K562 treated with DMSO at 1 percent for 4 hours (cell line): ENCODE measurements around the gene ST3GAL3. TPM values are rescaled to one million over a fixed set of nuclear protein-coding genes. Genes with fewer than 3 reads are reported as not detected.

ENCODE experiments used
- total RNA-seq: library from RNA; unstranded; fragments of 300-600 nt; gene quantifications from 2 replicates; pipeline ENCODE4 v1.2.3, GENCODE V29; 2022; ENCODE audit not compliant: insufficient read depth

The ST3GAL3 gene, protein sequence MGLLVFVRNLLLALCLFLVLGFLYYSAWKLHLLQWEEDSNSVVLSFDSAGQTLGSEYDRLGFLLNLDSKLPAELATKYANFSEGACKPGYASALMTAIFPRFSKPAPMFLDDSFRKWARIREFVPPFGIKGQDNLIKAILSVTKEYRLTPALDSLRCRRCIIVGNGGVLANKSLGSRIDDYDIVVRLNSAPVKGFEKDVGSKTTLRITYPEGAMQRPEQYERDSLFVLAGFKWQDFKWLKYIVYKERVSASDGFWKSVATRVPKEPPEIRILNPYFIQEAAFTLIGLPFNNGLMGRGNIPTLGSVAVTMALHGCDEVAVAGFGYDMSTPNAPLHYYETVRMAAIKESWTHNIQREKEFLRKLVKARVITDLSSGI
- 13.7 and 25.8 TPM in 2 replicates for total RNA-seq

DNA sequence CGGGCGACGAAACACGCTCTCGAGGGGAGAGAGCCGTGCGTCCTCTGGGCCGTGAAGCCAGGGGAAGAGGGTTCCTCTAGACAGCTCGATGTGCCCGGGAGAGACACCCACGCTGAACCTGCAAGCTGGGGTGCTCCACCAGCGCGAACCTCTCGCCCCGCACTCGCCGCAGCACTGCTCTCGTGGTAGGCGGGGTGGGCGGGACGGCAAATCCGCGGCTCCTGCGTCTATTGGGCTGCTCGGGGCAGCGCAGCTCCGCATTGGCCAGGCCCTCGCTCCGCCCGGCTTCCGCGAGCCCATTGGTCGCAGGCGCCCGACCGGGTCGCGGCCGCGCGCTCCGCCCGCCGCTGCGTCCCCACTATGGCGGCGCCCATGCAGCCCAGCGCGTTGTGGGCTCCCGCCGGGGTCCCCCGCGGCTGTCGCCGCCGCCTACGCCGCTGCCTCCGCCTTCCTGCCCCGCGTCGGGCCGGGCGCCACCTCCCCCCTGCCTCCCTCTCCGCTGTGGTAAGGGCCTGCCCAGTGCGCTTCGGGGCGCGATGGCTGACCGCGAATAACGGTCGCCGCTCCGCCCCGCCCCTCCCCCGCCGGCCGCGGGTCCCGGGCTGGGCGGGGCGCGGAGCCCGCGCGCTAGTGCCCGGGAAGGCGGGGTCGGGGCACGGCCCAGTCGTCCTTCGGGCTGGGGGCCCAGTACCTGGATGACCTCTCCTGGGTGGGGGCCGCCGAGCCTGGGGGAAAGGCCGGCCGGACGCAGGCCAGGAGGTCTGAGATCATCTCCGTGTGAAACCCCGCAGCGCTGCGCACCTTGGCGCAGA, at the start of gene ST3GAL3:
Gene ST3GAL3, plus strand, starts transcription at position 347 of the 812 bp plus-strand sequence. CDS start 28,727 bp downstream, outside the sequence.

DNA sequence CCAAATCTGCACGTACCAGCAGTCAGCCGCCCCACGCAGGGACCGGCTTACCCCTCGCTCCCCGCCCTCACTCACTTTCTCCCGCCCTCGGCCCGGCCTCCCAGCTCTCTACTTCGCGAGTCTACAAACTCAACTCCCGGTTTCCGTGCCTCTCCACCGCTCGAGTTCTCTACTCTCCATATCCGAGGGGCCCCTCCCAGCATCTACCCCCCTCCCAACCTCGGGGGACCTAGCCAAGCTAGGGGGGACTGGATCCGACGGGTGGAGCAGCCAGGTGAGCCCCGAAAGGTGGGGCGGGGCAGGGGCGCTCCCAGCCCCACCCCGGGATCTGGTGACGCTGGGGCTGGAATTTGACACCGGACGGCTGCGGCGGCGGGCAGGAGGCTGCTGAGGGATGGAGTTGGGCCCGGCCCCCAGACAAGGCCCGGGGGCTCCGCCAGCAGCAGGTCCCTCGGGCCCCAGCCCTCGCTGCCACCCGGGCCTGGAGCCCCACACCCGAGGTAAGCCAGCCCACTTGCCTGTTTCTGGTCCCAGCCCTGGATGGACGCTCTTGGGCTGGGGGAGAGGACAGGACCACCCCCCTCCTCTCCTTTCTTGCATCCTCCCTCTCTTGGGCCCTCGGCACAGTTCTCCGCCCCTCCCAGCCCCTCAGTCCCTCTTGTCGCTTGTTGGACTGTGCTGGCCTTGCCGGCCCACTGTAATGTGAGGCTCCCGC, 226.2 kb downstream of the ST3GAL3 start, which contains the start of gene ARTN:
Gene ARTN, plus strand, starts transcription at position 416 of the 715 bp plus-strand sequence. CDS start 1,856 bp downstream, outside the sequence.

DNA sequence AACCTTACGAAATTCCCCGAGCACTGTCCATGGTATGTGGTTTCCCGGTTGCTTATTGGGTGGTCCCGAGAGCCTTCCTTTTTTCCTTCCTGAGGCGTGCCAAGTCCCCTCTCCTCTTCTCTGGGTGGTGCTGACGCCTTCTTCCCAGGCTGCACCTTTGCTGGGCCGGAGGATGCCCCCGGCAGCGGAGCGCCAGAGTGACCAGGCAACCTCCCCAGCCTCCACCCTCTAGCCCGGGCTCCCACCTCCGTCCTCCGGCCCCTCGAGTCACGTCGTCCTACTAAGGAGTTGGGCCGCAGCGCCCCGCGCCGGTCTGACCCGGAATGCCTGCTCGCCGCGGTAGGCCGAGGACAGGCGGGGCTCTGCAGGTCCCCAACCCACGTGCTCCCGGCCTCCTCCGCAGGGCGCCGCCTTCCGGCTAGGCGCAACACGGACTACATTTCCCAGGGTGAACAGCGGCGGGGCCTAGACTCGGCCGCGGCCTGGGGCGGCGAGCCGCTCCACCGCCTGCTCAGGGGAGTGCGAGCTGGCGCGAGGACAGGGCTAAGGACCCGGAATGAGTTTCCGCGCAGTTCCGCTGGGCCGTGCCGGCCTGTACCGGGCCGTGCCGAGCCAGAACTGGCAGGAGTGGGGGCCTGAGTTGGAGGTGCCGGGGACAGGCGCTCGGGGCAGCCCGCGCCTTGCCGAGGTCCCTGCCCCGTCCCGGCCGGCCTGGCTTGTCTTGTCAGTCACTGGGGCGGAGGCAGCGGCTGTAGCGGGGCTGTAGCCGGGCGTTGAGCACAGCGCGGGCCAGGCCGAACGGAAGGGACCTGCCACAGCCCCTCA, 239.1 kb downstream of the ST3GAL3 start, which contains the start of gene IPO13:
Gene IPO13, plus strand, starts transcription at position 715 of the 825 bp plus-strand sequence. CDS start 651 bp downstream, outside the sequence.

DNA sequence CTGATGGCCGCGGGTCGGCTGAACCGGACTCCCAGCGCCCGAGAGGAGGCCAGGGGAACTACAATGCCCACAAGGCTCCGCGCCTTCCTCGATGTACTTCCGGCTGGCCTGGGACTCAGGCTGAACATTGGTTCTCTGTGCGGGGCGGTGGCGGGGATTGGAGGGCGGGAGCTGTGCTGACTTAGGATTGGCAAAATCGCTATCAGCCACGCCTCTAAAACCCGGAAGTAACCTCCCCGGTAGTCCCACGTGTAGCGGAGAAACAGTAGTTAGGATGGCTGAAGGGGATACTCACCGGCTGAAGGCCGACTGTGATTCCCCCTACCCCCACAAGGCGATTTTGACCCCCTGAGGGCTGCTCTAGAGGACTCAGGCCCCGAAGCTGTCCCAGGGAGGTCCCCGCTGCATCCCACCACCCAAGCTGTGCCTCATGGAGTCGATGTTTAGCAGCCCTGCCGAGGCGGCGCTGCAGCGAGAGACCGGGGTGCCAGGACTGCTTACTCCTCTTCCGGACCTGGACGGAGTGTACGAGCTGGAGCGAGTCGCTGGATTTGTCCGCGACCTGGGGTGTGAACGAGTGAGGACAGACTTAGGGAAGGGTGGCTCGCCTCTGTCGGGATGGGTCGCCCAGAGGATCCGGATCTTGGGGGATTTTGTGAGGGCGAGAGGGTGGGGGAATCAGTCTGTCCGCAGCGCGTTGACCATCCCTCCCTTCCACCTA, 262.6 kb downstream of the ST3GAL3 start, which contains the start of gene DPH2:
Gene DPH2, plus strand, starts transcription at position 265 of the 721 bp plus-strand sequence. Its CDS starts 166 bp downstream, at position 431.

DNA sequence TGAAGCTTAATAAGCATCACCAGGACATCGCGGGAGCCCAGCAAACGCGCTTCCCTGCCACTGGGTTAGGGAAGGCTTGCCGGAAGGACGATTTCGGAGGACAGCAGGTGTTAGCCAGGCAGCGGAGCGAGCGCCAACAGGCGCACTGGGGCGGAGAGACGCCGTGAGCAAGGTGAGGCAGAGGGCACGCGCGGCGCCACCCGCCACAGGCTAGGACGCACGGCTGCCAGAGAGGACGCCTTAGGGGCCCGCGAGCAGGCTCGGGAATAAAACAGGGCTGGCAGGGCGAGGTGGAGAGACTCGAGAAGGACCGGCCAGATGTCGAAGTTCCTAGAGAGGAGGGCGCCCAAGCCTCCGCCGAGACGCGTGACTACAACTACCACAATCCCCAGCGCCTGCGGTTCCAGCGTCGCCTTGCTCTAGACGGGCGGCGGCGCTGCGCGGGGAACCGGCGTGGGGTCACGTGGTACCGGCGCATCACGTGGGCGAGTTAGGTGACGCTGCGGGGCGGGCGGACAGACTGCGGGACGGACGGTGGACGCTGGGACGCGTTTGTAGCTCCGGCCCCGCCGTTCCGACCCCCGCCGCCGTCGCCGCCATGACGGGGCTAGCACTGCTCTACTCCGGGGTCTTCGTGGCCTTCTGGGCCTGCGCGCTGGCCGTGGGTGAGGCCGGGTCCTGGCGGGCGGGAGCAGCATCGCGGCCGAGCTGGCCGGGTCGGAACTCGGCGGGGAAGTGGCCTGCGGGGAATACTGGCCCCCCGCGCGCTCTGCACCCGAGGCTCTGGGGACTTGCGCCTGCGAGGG, 267.3 kb downstream of the ST3GAL3 start, which contains the start of gene ATP6V0B:
Gene ATP6V0B, plus strand, starts transcription at position 518 of the 806 bp plus-strand sequence. Its CDS starts 81 bp downstream, at position 599.

DNA sequence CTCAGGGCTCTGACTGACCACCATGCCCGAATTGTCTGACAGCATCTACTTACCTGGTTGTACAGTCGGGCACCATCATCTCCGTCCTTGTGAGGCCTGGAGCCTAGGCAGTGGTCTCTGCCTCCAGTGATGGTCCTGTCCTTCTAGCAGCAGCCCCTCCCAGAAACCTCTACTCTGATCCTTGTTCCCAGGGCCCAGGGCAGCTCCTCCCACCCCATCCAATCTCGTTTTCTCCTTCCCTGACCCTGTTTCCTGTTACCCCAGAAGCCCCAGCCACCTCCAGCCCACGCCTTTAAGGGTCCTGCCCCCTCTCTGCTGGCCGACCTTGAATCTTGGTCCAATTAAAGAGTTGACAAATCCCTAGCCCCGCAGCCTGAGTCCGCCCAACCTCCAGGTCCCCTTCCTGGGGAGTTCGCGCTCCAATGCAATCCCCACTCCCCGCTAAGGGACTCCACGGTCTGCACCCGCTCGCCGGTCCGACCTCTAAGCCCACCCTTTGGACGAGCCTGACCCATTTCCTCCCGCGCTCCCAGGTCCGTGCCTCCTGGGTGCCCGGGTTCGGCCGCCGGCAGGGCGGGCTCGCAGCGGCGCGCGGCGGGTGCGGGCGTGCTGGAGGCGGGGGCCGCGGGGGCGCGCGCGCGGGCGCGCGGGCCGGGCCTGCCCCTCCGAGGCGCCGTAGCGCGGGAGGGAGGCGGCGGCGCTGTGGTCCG, 271.4 kb downstream of the ST3GAL3 start, which contains the start of gene B4GALT2:
Gene B4GALT2, plus strand, starts transcription at position 660 of the 710 bp plus-strand sequence. CDS start 1,951 bp downstream, outside the sequence.

Other genes with a start within 250 kb of the ST3GAL3 start
- 2.1 TPM in 2 replicates for gene PTPRF, start 176.7 kb upstream of the ST3GAL3 start, total RNA-seq
- 41.3 and 43.8 TPM in 2 replicates for gene KDM4A, start 57.4 kb upstream of the ST3GAL3 start, total RNA-seq
- 1.5 TPM in 1 of 2 replicates, not detected in the other for gene ARTN, start 226.3 kb downstream of the ST3GAL3 start, total RNA-seq
- gene IPO13, start 239.4 kb downstream of the ST3GAL3 start, total RNA-seq: 28.4 and 34.7 TPM in 2 replicates